Endodermal cell (in vitro differentiated cells): ENCODE measurements around the gene RPL19. TPM values are rescaled to one million over a fixed set of nuclear protein-coding genes. Genes with fewer than 3 reads are reported as not detected.

Experiments used
- DNase-seq: peaks from one replicate; pipeline ENCODE4 v3.0.0-alpha.2; 2017
- H3K27ac ChIP-seq: 2 replicates; pipeline ENCODE4 v1.5.1; 2013; ENCODE audit warnings: mild to moderate bottlenecking, low read depth, low read length, moderate library complexity
- H3K27me3 ChIP-seq: 2 replicates; pipeline ENCODE4 v1.6.1; 2013; ENCODE audit warnings: mild to moderate bottlenecking, low read length, moderate library complexity; ENCODE audit not compliant: insufficient read depth, control insufficient read depth, poor library complexity, severe bottlenecking
- H3K36me3 ChIP-seq: 2 replicates; pipeline ENCODE4 v1.7.0; 2013; ENCODE audit warnings: mild to moderate bottlenecking, low read length, moderate library complexity; ENCODE audit not compliant: control insufficient read depth, insufficient read depth
- H3K4me1 ChIP-seq: one replicate; pipeline ENCODE4 v1.7.0; 2013; ENCODE audit warnings: low read length; ENCODE audit not compliant: control insufficient read depth, insufficient read depth
- H3K4me3 ChIP-seq: 2 replicates; pipeline ENCODE4 v1.5.1; 2013; ENCODE audit warnings: mild to moderate bottlenecking, low read length, moderate library complexity
- H3K9ac ChIP-seq: 2 replicates; pipeline ENCODE4 v1.6.1; 2013; ENCODE audit warnings: mild to moderate bottlenecking, low read length, moderate library complexity; ENCODE audit not compliant: poor library complexity, severe bottlenecking; ENCODE audit errors: extremely low read depth
- H3K9me3 ChIP-seq: 2 replicates; pipeline ENCODE4 v1.6.1; 2013; ENCODE audit warnings: mild to moderate bottlenecking, low read length, moderate library complexity; ENCODE audit not compliant: control insufficient read depth
- H3K27ac Mint-ChIP-seq: 2 replicates; pipeline ENCODE4 v1.8.0; 2020; ENCODE audit warnings: mixed read lengths
- H3K27me3 Mint-ChIP-seq: 2 replicates; pipeline ENCODE4 v1.8.0; 2021; ENCODE audit warnings: mild to moderate bottlenecking, mixed read lengths; ENCODE audit not compliant: insufficient read depth
- H3K36me3 Mint-ChIP-seq: 2 replicates; pipeline ENCODE4 v1.8.0; 2020; ENCODE audit warnings: low read depth, mixed read lengths
- H3K4me1 Mint-ChIP-seq: 2 replicates; pipeline ENCODE4 v1.8.0; 2020; ENCODE audit warnings: mixed read lengths
- H3K4me3 Mint-ChIP-seq: 2 replicates; pipeline ENCODE4 v1.8.0; 2020; ENCODE audit warnings: mild to moderate bottlenecking, moderate library complexity, mixed read lengths
- H3K9me3 Mint-ChIP-seq: 2 replicates; pipeline ENCODE4 v1.8.0; 2020; ENCODE audit warnings: mild to moderate bottlenecking, mixed read lengths
- CTCF ChIP-seq: fragments of 200-600 bp; sonication (generic); conservative IDR thresholded peaks from 2 replicates; pipeline ENCODE4 v1.5.0; 2021; ENCODE audit warnings: antibody characterized with exemption, mild to moderate bottlenecking
- WGBS, 2 experiments: methylation state at CpG; one replicate each; pipeline versions ENCODE4 v1.1.5 to v1.1.7; 2013; ENCODE audit warnings: missing lambda C conversion rate in 2 of 2, mixed read lengths in 1 of 2; ENCODE audit not compliant: insufficient coverage in 1 of 2, insufficient read length in 1 of 2; 5-methylcytosine and 5-hydroxymethylcytosine counted together
- total RNA-seq, 2 donors: library from RNA; stranded (reverse); fragmentation: NEBNext Ultra II Directional in 1 of 2; extraction: Animal tissue kit (Norgen Biotek cat#: 25700) in 1 of 2; gene quantifications; 2 replicates in 1 of 2; 3 replicates in 1 of 2; pipeline ENCODE4 v1.2.1, GENCODE V29; 2021

Gene RPL19
- total RNA-seq, 2 donors from 2014 or later = 1,782 to 1,829 TPM

GRCh38 chr17:39155654-39156053 is 44.4 kb upstream of the RPL19 start:
- no peaks in the 10 kb centered on the region for H3K36me3 Mint-ChIP-seq
- no peak overlapping the region for H3K27ac Mint-ChIP-seq
- Histone ChIP-seq H3K9me3 (no peaks in the 10 kb centered on the region), H3K27me3 (peaks cover 18% of the 10 kb centered on the region), H3K4me1 (no peaks in the 10 kb centered on the region), H3K27ac (no peak overlapping the region), H3K4me3 (no peak overlapping the region), H3K9ac (no peak overlapping the region), H3K36me3 (no peaks in the 10 kb centered on the region)
- no peaks in the 10 kb centered on the region for H3K9me3 Mint-ChIP-seq
- WGBS, 2 experiments = 74% methylated on average over 2 of the region's 2 CpGs; no CpG with 5 or more reads in 1 of the 2 experiments
- no peaks in the 10 kb centered on the region for H3K4me1 Mint-ChIP-seq
- H3K27me3 Mint-ChIP-seq = peaks cover 17% of the 10 kb centered on the region
- peak overlapping the region; percentile 95 for H3K4me3 Mint-ChIP-seq
- no peak for TF ChIP-seq CTCF
- no peak for DNase-seq

- Mint-ChIP-seq H3K36me3 (no peaks in the 10 kb centered on the region), H3K27ac (no peak overlapping the region), H3K9me3 (no peaks in the 10 kb centered on the region), H3K4me3 (no peak overlapping the region), H3K27me3 (peaks cover 12% of the 10 kb centered on the region), H3K4me1 (no peaks in the 10 kb centered on the region)
- Histone ChIP-seq H3K9ac (no peak overlapping the region), H3K27ac (no peak overlapping the region), H3K27me3 (peaks cover 10% of the 10 kb centered on the region), H3K36me3 (no peaks in the 10 kb centered on the region), H3K4me3 (no peak overlapping the region), H3K4me1 (no peaks in the 10 kb centered on the region), H3K9me3 (no peaks in the 10 kb centered on the region)
- no peak for DNase-seq
- 73 to 92% methylated on average over 2 to 7 of the region's 7 CpGs for WGBS, 2 experiments
- TF ChIP-seq CTCF = no peak
Measured at GRCh38 chr17:39156491-39156890, 43.6 kb upstream of the RPL19 start.

- no peaks in the 10 kb centered on the region for H3K36me3 Mint-ChIP-seq
- no peak for DNase-seq
- H3K9me3 Mint-ChIP-seq = no peaks in the 10 kb centered on the region
- Histone ChIP-seq H3K27me3 (no peaks in the 10 kb centered on the region), H3K4me1 (no peaks in the 10 kb centered on the region), H3K36me3 (no peaks in the 10 kb centered on the region), H3K27ac (no peak overlapping the region), H3K9ac (no peak overlapping the region), H3K9me3 (no peaks in the 10 kb centered on the region), H3K4me3 (no peak overlapping the region)
- H3K27ac Mint-ChIP-seq = no peak overlapping the region
- no peak overlapping the region for H3K4me3 Mint-ChIP-seq
- no peak for TF ChIP-seq CTCF
- H3K27me3 Mint-ChIP-seq = peaks cover 9% of the 10 kb centered on the region
- no peaks in the 10 kb centered on the region for H3K4me1 Mint-ChIP-seq
- WGBS, 2 experiments = 94 to 100% methylated on average over 1 to 2 of the region's 2 CpGs
Measured at GRCh38 chr17:39158623-39159022, 41.5 kb upstream of the RPL19 start.
